T-helper 17 cell (primary cell): ENCODE data around the gene GSE1. TPM values are rescaled to one million over a fixed set of nuclear protein-coding genes. Genes with fewer than 3 reads are reported as not detected.
A peak's percentile ranks its signal among the peaks of the same experiment; 100 is the strongest.

Source experiments
- ATAC-seq: fragments of 150-1000 bp; cut with Tn5 transposase; 2 replicates; pipeline ENCODE4 v1.10.0; 2021; ENCODE audit warnings: mild to moderate bottlenecking, moderate library complexity
- DNase-seq, 3 donors: peaks; one replicate each; pipeline versions ENCODE4 v3.0.0 to v3.0.0-alpha.2; 2020 to 2021
- H3K9me3 ChIP-seq: one replicate; pipeline ENCODE4 v1.7.0; 2013; ENCODE audit warnings: low read length, mild to moderate bottlenecking; ENCODE audit not compliant: control insufficient read depth, poor library complexity, severe bottlenecking
- H3K27ac Mint-ChIP-seq: one replicate; pipeline ENCODE4 v1.8.0; 2022; ENCODE audit warnings: mild to moderate bottlenecking, moderate library complexity, mixed read lengths
- H3K27me3 Mint-ChIP-seq: one replicate; pipeline ENCODE4 v1.8.0; 2022; ENCODE audit warnings: mixed read lengths
- H3K36me3 Mint-ChIP-seq: one replicate; pipeline ENCODE4 v1.8.0; 2022; ENCODE audit warnings: low read depth, mixed read lengths
- H3K4me1 Mint-ChIP-seq: one replicate; pipeline ENCODE4 v1.8.0; 2022; ENCODE audit warnings: mild to moderate bottlenecking, mixed read lengths
- H3K4me3 Mint-ChIP-seq: one replicate; pipeline ENCODE4 v1.8.0; 2022; ENCODE audit warnings: mild to moderate bottlenecking, moderate library complexity, mixed read lengths
- total RNA-seq, 4 donors: library from RNA in 2 of 4; stranded (reverse) in 2 of 4; gene quantifications; one replicate each; pipeline ENCODE4 v1.2.3 and lab custom pipeline; 2022 to 2026

GSE1 gene
- total RNA-seq, 2 donors from 2014 or later = 39.1 to 40.9 TPM

- Mint-ChIP-seq H3K4me3 (no peak overlapping the region), H3K4me1 (peaks cover 7% of the 10 kb centered on the region), H3K36me3 (no peaks in the 10 kb centered on the region), H3K27ac (peak overlapping the region; percentile 74), H3K27me3 (no peaks in the 10 kb centered on the region)
- ATAC-seq (no peak), DNase-seq (no peak)
- H3K9me3 ChIP-seq = no peaks in the 10 kb centered on the region
Observed at GRCh38 chr16:85600530-85601271, 12.4 kb upstream of the GSE1 start.

- peak overlapping the region; percentile 74 for H3K27ac Mint-ChIP-seq
- peaks cover 7% of the 10 kb centered on the region for H3K4me1 Mint-ChIP-seq
- H3K27me3 Mint-ChIP-seq = no peaks in the 10 kb centered on the region
- no peaks in the 10 kb centered on the region for H3K9me3 ChIP-seq
- no peak overlapping the region for H3K4me3 Mint-ChIP-seq
- no peak for ATAC-seq
- DNase-seq = no peak
- no peaks in the 10 kb centered on the region for H3K36me3 Mint-ChIP-seq
Observed at GRCh38 chr16:85601272-85601639, 11.9 kb upstream of the GSE1 start.

DNA sequence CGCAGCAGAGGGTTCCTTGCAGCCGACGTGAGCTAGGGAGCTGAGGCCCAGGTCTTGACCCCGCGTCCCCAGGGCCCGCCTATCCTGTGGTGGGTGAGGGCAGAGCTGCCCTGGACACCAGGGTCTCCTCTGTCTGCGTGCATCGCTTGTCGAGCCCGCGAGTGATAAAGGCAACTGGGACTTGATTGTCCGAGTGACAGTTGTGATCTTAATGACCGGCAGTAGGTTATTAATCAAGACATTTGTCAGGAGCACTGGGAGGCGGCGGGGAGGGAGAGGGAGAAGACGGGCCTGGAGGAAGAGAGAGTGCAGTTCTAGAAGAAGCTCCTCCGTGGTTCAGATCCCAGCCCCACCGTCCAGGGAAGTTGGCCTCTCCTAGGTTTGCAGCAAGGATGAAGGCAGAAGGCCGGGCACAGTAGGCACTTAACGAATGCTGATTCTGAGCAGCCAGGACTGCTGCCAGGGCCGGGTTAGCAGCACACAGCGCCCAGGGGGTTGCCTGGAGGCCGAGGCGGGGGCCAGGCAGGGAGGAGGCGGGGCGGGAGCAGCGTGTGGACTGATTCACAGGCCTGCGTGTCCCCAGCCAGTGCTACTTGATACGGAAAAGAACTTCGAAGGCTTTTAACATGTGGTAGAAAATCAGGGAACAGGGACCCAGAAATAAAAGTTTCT is 11.3 kb upstream of the GSE1 start:
- H3K4me1 Mint-ChIP-seq = peaks cover 7% of the 10 kb centered on the region
- H3K27me3 Mint-ChIP-seq = no peaks in the 10 kb centered on the region
- H3K4me3 Mint-ChIP-seq = no peak overlapping the region
- H3K9me3 ChIP-seq = no peaks in the 10 kb centered on the region
- peak overlapping the region; percentile 29 for H3K27ac Mint-ChIP-seq
- H3K36me3 Mint-ChIP-seq = no peaks in the 10 kb centered on the region
- ATAC-seq (no peak), DNase-seq (no peak)

DNA sequence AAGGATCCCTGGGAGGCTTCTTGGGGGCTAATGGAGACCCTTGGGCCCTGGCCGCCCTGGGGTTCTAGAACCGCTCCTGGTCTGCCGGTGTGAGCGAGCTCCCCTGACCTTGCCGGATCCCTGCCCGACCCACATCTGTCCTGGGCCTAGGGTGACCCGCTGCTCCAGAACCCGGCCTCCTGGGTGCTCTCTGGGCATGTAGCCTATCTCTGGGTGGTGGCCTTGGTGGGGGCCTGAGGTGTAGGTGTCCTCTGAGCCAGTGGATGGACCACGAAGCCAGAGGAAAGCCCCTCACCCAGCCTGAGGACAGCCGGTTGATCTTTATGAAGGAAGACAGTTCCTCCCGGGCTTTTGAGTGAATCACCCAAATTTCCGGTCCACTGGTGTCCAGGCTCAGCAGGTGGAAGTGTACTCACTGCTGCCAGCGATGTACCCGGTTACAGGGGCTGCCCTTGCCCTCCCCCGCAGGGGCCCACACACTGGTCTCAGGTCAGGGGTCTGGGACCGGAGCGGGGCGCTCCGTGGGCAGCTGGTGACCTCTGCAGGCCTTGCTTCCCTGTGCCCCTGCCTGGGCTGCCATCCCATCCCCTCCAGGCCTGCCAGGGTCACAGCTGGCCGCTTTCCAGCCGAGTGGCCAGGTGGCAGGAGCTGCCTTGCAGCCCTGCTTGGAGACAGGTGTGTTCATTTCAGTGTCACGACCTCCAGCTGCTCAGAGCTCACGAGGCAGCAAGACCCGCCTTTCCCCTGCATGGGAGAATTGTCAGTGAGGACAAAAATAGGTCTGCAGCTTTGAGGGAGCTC is 10.5 kb upstream of the GSE1 start:
- DNase-seq = no peak
- H3K27ac Mint-ChIP-seq = peak overlapping the region; percentile 29
- no peaks in the 10 kb centered on the region for H3K27me3 Mint-ChIP-seq
- no peak for ATAC-seq
- peaks cover 7% of the 10 kb centered on the region for H3K4me1 Mint-ChIP-seq
- H3K9me3 ChIP-seq = no peaks in the 10 kb centered on the region
- no peak overlapping the region for H3K4me3 Mint-ChIP-seq
- H3K36me3 Mint-ChIP-seq = no peaks in the 10 kb centered on the region

DNA sequence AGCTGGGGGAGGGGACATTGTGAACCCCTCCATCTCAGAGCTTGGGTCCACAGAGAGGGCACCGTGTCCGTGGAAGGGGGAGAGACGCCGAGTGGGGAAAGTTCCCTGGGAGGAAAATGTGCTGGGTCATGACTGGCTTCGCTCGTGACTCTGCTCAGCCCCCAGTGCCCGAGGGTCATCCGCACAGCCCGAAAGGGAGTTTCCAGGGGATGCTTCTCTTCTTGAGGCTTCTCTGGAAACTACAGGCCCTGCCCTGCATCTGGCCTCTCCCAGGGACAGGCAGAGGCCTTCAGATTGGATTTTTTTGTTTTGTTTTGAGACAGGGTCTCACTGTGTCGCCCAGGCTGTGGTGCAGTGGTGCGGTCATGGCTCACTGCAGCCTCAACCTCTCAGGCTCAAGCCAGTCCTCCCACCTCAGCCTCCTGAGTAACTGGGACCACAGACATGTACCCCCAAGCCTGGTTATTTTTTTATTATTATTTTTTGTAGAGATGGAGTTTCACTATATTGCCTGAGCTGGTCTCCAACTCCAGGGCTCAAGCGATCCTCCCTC is 9.8 kb upstream of the GSE1 start:
- ATAC-seq (no peak), DNase-seq (no peak)
- Mint-ChIP-seq H3K27ac (peak overlapping the region; percentile 29), H3K4me3 (no peak overlapping the region), H3K4me1 (peaks cover 4% of the 10 kb centered on the region), H3K36me3 (no peaks in the 10 kb centered on the region), H3K27me3 (no peaks in the 10 kb centered on the region)
- H3K9me3 ChIP-seq = no peaks in the 10 kb centered on the region

DNA sequence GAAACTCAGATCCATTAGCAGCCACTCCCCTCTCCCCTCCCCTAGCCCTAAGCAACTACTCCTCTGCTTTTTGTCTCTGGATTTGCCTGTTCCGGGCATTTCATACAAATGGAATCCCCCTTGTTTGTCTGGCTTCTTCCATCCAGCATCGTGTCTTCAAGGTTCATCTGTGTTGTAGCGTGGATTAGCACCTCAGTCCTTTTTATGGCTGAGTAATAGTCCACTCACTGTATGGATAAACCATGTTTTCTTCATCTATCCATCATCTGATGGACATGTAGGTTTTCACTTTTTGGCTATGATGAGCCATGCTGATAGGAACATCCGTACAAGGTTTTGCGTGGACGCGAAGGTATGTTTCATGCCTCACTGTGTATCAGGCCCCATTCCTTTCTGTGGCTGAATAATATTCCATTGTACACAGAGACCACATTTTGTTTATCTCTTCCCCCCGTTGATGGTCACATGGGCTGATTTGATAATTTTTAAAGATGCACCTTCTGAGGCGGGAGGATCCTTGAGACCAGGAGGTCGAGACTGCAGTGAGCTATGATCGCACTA is 8.9 kb upstream of the GSE1 start:
- peaks cover 7% of the 10 kb centered on the region for H3K4me1 Mint-ChIP-seq
- H3K27me3 Mint-ChIP-seq = no peaks in the 10 kb centered on the region
- H3K9me3 ChIP-seq = no peaks in the 10 kb centered on the region
- H3K4me3 Mint-ChIP-seq = no peak overlapping the region
- ATAC-seq (no peak), DNase-seq (no peak)
- no peak overlapping the region for H3K27ac Mint-ChIP-seq
- H3K36me3 Mint-ChIP-seq = no peaks in the 10 kb centered on the region

DNA sequence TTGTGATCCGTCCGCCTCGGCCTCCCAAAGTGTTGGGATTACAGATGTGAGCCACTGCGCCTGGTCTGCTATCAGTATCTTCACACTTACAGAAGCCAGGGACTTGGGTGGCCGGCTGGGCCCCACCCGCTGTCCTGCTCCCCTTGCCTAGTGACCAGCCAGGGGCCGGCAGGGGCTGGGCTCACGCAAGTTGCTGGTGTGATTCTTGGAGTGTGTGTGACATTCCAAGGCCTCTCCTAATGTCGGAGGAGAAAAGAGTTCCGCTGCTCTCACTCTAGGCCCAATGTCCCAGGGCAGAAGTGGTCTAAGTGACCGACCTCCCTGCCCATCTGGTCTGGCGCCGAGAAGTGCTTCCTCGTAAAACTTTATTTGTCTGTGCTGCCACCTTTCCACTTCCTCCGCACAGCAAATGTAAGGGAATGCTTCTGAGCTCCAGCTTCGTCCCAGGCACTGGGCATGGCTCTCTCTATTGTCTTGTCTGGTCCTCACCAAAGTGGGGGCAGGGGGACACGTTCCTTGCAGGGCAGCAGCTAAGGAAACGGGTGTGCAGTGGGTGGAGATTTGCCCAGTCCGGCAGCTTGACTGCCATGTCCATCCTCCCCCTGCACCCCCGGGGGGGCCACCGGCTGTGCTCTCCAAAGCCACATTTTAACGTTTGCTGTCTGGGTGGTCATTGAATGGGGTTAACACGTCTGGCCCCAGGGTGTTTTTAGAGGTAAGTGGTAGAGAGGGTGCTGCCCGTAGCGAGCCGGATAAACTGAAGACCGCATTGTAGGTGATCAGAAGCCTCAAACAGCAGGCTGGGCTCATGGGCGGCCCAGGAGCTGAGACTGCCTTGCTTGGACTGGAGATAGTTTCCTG is 7.8 kb upstream of the GSE1 start:
- H3K27me3 Mint-ChIP-seq = no peaks in the 10 kb centered on the region
- no peaks in the 10 kb centered on the region for H3K36me3 Mint-ChIP-seq
- H3K4me1 Mint-ChIP-seq = peaks cover 7% of the 10 kb centered on the region
- H3K9me3 ChIP-seq = no peaks in the 10 kb centered on the region
- H3K27ac Mint-ChIP-seq = peak overlapping the region; percentile 39
- H3K4me3 Mint-ChIP-seq = no peak overlapping the region
- ATAC-seq = no peak
- no peak for DNase-seq

GRCh38 chr16:85605912-85606841 is 6.9 kb upstream of the GSE1 start:
- Mint-ChIP-seq H3K27ac (no peak overlapping the region), H3K4me3 (no peak overlapping the region), H3K36me3 (no peaks in the 10 kb centered on the region), H3K27me3 (no peaks in the 10 kb centered on the region), H3K4me1 (peaks cover 12% of the 10 kb centered on the region)
- DNase-seq = no peak
- ATAC-seq = no peak
- H3K9me3 ChIP-seq = no peaks in the 10 kb centered on the region

GRCh38 chr16:85606904-85607303 is 6.2 kb upstream of the GSE1 start:
- ATAC-seq = no peak
- no peaks in the 10 kb centered on the region for H3K9me3 ChIP-seq
- no peaks in the 10 kb centered on the region for H3K36me3 Mint-ChIP-seq
- H3K4me3 Mint-ChIP-seq = no peak overlapping the region
- peaks cover 12% of the 10 kb centered on the region for H3K4me1 Mint-ChIP-seq
- peak overlapping the region; percentile 65 for H3K27ac Mint-ChIP-seq
- no peak for DNase-seq
- no peaks in the 10 kb centered on the region for H3K27me3 Mint-ChIP-seq

- Mint-ChIP-seq H3K27me3 (no peaks in the 10 kb centered on the region), H3K4me1 (peaks cover 12% of the 10 kb centered on the region), H3K36me3 (no peaks in the 10 kb centered on the region), H3K27ac (peak overlapping the region; percentile 65), H3K4me3 (no peak overlapping the region)
- no peak for DNase-seq
- H3K9me3 ChIP-seq = no peaks in the 10 kb centered on the region
- ATAC-seq = no peak
Observed at GRCh38 chr16:85607321-85607765, 5.8 kb upstream of the GSE1 start.

- Mint-ChIP-seq H3K4me1 (peaks cover 12% of the 10 kb centered on the region), H3K27me3 (no peaks in the 10 kb centered on the region), H3K4me3 (no peak overlapping the region), H3K27ac (no peak overlapping the region), H3K36me3 (no peaks in the 10 kb centered on the region)
- ATAC-seq (no peak), DNase-seq (no peak)
- no peaks in the 10 kb centered on the region for H3K9me3 ChIP-seq
Observed at GRCh38 chr16:85607796-85608514, 5.2 kb upstream of the GSE1 start.
